HCT116 (cell line): ENCODE results near the gene ISG20. TPM values are rescaled to one million over a fixed set of nuclear protein-coding genes. Genes with fewer than 3 reads are reported as not detected.

Experiments
- ATAC-seq: fragments of 200-7000 bp; cut with Tn5 transposase; 2 replicates; pipeline ENCODE4 v1.9.1; 2020; ENCODE audit warnings: mild to moderate bottlenecking, moderate library complexity
- BruUV-seq: library from RNA; stranded (reverse); fragments of 400-500 nt; replicated peaks from 2 replicates; lab custom pipeline; 2021; lab: Mats Ljungman, UMichigan
- CTCF ChIA-PET: fragments of 300-600 bp; sonication (Branson Sonifier 250); formaldehyde crosslinking; loops from one replicate; lab custom pipeline; 2021; ENCODE audit warnings: antibody characterized with exemption; lab: Charles Lee
- POLR2A ChIA-PET: fragments of 300-600, 350-600 bp; sonication (Branson Sonifier 250); formaldehyde crosslinking; loops from one replicate; lab custom pipeline; 2021; ENCODE audit warnings: antibody characterized with exemption; lab: Charles Lee
- RAD21 ChIA-PET, 2 experiments: fragments of 300-600 bp; sonication (Branson Sonifier 250); formaldehyde crosslinking; loops; one replicate each; lab custom pipeline; 2023; ENCODE audit warnings: low total read pairs in 2 of 2; ENCODE audit not compliant: uncharacterized antibody in 2 of 2, unreplicated experiment in 2 of 2, low non-redundant PET in 1 of 2; lab: Charles Lee
- DNase-seq: peaks from one replicate; pipeline ENCODE4 v3.0.0-alpha.2; 2010; ENCODE audit warnings: low read depth, low spot score
- H2AFZ ChIP-seq: fragments of 200-600 bp; shearing (Covaris generic), sonication (generic); 2 replicates; pipeline ENCODE4 v1.6.1; 2017; ENCODE audit warnings: low read depth, mixed run types, mixed read lengths, antibody characterized with exemption, low read length; ENCODE audit not compliant: poor library complexity, severe bottlenecking
- H3K27ac ChIP-seq: 2 replicates; pipeline ENCODE4 v1.5.1; 2012; ENCODE audit warnings: low read depth, low read length
- H3K27me3 ChIP-seq: fragments of 200-600 bp; sonication (generic); 2 replicates; pipeline ENCODE4 v1.6.1; 2016; ENCODE audit warnings: mixed run types, low read length, mixed read lengths; ENCODE audit not compliant: insufficient read depth
- H3K36me3 ChIP-seq, 2 experiments: fragments of 200-500 bp in 1 of 2; fragments of 200-600 bp in 1 of 2; sonication (Bioruptor generic) in 1 of 2; sonication (generic) in 1 of 2; 2 replicates each; pipeline versions ENCODE4 v1.5.1 to v1.6.1; 2014 to 2016; ENCODE audit warnings: low read length in 2 of 2, inconsistent platforms in 1 of 2, mixed read lengths in 1 of 2, mixed run types in 1 of 2; ENCODE audit not compliant: insufficient read depth in 2 of 2, control insufficient read depth in 1 of 2
- H3K4me1 ChIP-seq, 2 experiments: fragments of 200-600 bp in 1 of 2; sonication (generic) in 1 of 2; 2 replicates each; pipeline versions ENCODE4 v1.5.1 to v1.6.1; 2012 to 2017; ENCODE audit warnings: low read length in 2 of 2, inconsistent platforms in 1 of 2, mild to moderate bottlenecking in 1 of 2, mixed read lengths in 1 of 2, mixed run types in 1 of 2, moderate library complexity in 1 of 2; ENCODE audit not compliant: insufficient read depth in 2 of 2, control insufficient read depth in 1 of 2
- H3K4me2 ChIP-seq: fragments of 200-600 bp; sonication (generic); 2 replicates; pipeline ENCODE4 v1.6.1; 2017; ENCODE audit warnings: mixed run types, low read length, mixed read lengths
- H3K4me3 ChIP-seq, 2 experiments: fragments of 200-600 bp in 1 of 2; sonication (generic) in 1 of 2; replicated peaks in 1 of 2; 2 replicates each; pipeline ENCODE4 v1.5.1; 2011 to 2016; ENCODE audit warnings: low read length in 2 of 2, control low read depth in 1 of 2, low read depth in 1 of 2, mild to moderate bottlenecking in 1 of 2, mixed read lengths in 1 of 2, mixed run types in 1 of 2
- H3K79me2 ChIP-seq: fragments of 200-600 bp; sonication (generic); 2 replicates; pipeline ENCODE4 v1.6.1; 2017; ENCODE audit warnings: mild to moderate bottlenecking, mixed run types, low read length, moderate library complexity, mixed read lengths; ENCODE audit not compliant: insufficient read depth
- H3K9ac ChIP-seq: fragments of 200-600 bp; sonication (generic); 2 replicates; pipeline ENCODE4 v1.6.1; 2016; ENCODE audit warnings: low read length, mixed read lengths
- H3K9me2 ChIP-seq: fragments of 200-600 bp; sonication (generic), shearing (Covaris generic); 2 replicates; pipeline ENCODE4 v1.6.1; 2017; ENCODE audit warnings: mixed run types, mild to moderate bottlenecking, moderate library complexity; ENCODE audit not compliant: insufficient read depth
- H3K9me3 ChIP-seq, 2 experiments: fragments of 200-500 bp in 1 of 2; fragments of 200-600 bp in 1 of 2; sonication (Bioruptor generic) in 1 of 2; sonication (generic) in 1 of 2; 2 replicates each; pipeline ENCODE4 v1.6.1; 2014 to 2017; ENCODE audit warnings: low read length in 2 of 2, mixed read lengths in 2 of 2, inconsistent platforms in 1 of 2, low read depth in 1 of 2, mild to moderate bottlenecking in 1 of 2, mixed run types in 1 of 2, moderate library complexity in 1 of 2; ENCODE audit not compliant: control insufficient read depth in 1 of 2, insufficient read depth in 1 of 2
- H4K20me1 ChIP-seq: fragments of 200-600 bp; sonication (generic), shearing (Covaris generic); 2 replicates; pipeline ENCODE4 v1.6.1; 2017; ENCODE audit warnings: mixed run types, mild to moderate bottlenecking, moderate library complexity; ENCODE audit not compliant: insufficient read depth
- CEBPB ChIP-seq: IDR thresholded peaks from 2 replicates; pipeline ENCODE4 v1.6.1; 2012; ENCODE audit warnings: low read depth
- EGR1 ChIP-seq: IDR thresholded peaks from 2 replicates; pipeline ENCODE4 v1.6.1; 2012; ENCODE audit warnings: low read depth
- EZH2phosphoT487 ChIP-seq: fragments of 200-600 bp; IDR thresholded peaks from 2 replicates; pipeline ENCODE4 v1.6.1; 2018; ENCODE audit warnings: antibody characterized with exemption, borderline replicate concordance
- FOSL1 ChIP-seq: IDR thresholded peaks from 2 replicates; pipeline ENCODE4 v1.6.1; 2012; ENCODE audit warnings: low read depth
- MAX ChIP-seq: IDR thresholded peaks from 2 replicates; pipeline ENCODE4 v1.6.1; 2012
- POLR2A ChIP-seq: IDR thresholded peaks from 2 replicates; pipeline ENCODE4 v1.7.0; 2011; ENCODE audit warnings: borderline replicate concordance; ENCODE audit not compliant: insufficient read depth, insufficient read length; ENCODE audit errors: extremely low read depth
- SP1 ChIP-seq: IDR thresholded peaks from 2 replicates; pipeline ENCODE4 v1.6.1; 2012; ENCODE audit warnings: low read depth
- SRF ChIP-seq: IDR thresholded peaks from 2 replicates; pipeline ENCODE4 v1.6.1; 2012; ENCODE audit warnings: low read depth
- TCF7L2 ChIP-seq: IDR thresholded peaks from 2 replicates; pipeline ENCODE4 v1.7.0; 2011; ENCODE audit warnings: borderline replicate concordance, inconsistent platforms; ENCODE audit not compliant: insufficient read depth, insufficient read length; ENCODE audit errors: extremely low read depth
- ZBTB33 ChIP-seq: IDR thresholded peaks from 2 replicates; pipeline ENCODE4 v1.6.1; 2011; ENCODE audit warnings: mild to moderate bottlenecking, low read length, moderate library complexity; ENCODE audit not compliant: insufficient replicate concordance; ENCODE audit errors: extremely low read depth
- ZFX ChIP-seq: fragments of 450-650 bp; IDR thresholded peaks from 2 replicates; pipeline ENCODE4 v1.6.1; 2017
- ZNF274 ChIP-seq: fragments of 200-500 bp; sonication (Bioruptor generic); IDR thresholded peaks from 2 replicates; pipeline ENCODE4 v1.6.1; 2014; ENCODE audit warnings: mild to moderate bottlenecking, low read depth, low read length, inconsistent platforms
- intact Hi-C: fragments of 100-400 bp; cut with micrococcal nuclease; formaldehyde crosslinking; loops from 2 replicates; pipeline ENCODE4 v1.10.0; 2022
- total RNA-seq: library from RNA; stranded (reverse); gene quantifications from one replicate; pipeline ENCODE4 v1.2.1, GENCODE V29; 2021; ENCODE audit not compliant: unreplicated experiment
- TF ChIP-seq, protein P1 (sequence below): IDR thresholded peaks from 2 replicates; pipeline ENCODE4 v1.6.1; 2012; ENCODE audit warnings: low read depth

ISG20 gene
- total RNA-seq, 1 experiment from 2014 or later, result 11.0 TPM

- intact Hi-C loops, result no loop called here
- ATAC-seq (no peak), DNase-seq (no peak)
- Histone ChIP-seq H2AFZ (no peak overlapping the region), H3K9ac (no peak overlapping the region), H3K27ac (no peak overlapping the region), H3K4me2 (no peak overlapping the region), H3K79me2 (no peaks in the 10 kb centered on the region), H3K27me3 (peaks cover 15% of the 10 kb centered on the region), H4K20me1 (no peaks in the 10 kb centered on the region), H3K9me3 (no peaks in the 10 kb centered on the region), H3K36me3 (no peaks in the 10 kb centered on the region), H3K9me2 (no peaks in the 10 kb centered on the region), H3K4me1 (no peaks in the 10 kb centered on the region), H3K4me3 (no peak overlapping the region)
- ChIA-PET POLR2A (no interaction called here), CTCF (interaction anchor here (0.9 kb wide), 1 partner anchor 9 kb away, joined by 3 read pairs; no protein-coding TSS in a partner anchor), RAD21 (no interaction called here)
- no TSS peak for BruUV-seq
- TF ChIP-seq FOSL1 (no peak), SP1 (no peak), EZH2phosphoT487 (no peak), SRF (no peak), ZBTB33 (no peak), ZFX (no peak), MAX (no peak), EGR1 (no peak), CEBPB (no peak), POLR2A (no peak), ZNF274 (no peak), TCF7L2 (no peak)
- TF ChIP-seq, protein P1, sequence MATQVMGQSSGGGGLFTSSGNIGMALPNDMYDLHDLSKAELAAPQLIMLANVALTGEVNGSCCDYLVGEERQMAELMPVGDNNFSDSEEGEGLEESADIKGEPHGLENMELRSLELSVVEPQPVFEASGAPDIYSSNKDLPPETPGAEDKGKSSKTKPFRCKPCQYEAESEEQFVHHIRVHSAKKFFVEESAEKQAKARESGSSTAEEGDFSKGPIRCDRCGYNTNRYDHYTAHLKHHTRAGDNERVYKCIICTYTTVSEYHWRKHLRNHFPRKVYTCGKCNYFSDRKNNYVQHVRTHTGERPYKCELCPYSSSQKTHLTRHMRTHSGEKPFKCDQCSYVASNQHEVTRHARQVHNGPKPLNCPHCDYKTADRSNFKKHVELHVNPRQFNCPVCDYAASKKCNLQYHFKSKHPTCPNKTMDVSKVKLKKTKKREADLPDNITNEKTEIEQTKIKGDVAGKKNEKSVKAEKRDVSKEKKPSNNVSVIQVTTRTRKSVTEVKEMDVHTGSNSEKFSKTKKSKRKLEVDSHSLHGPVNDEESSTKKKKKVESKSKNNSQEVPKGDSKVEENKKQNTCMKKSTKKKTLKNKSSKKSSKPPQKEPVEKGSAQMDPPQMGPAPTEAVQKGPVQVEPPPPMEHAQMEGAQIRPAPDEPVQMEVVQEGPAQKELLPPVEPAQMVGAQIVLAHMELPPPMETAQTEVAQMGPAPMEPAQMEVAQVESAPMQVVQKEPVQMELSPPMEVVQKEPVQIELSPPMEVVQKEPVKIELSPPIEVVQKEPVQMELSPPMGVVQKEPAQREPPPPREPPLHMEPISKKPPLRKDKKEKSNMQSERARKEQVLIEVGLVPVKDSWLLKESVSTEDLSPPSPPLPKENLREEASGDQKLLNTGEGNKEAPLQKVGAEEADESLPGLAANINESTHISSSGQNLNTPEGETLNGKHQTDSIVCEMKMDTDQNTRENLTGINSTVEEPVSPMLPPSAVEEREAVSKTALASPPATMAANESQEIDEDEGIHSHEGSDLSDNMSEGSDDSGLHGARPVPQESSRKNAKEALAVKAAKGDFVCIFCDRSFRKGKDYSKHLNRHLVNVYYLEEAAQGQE, result no peak
These were observed 51.5 kb downstream of the ISG20 start for GRCh38 chr15:88690331-88690730.
